Measurements from ENCODE around the gene PTPRK.
"Not testable (repeated sequence)": the region's sequence is repeated elsewhere in the genome, so short reads cannot be mapped to it uniquely, and the experiment has no call there.

Gene PTPRK

GRCh38 chr6:127939442-127940066 lies 580.8 kb downstream of the PTPRK start:
- no peak for DNase-seq

GRCh38 chr6:127938701-127939100 lies 581.7 kb downstream of the PTPRK start:
- no peak for DNase-seq

GRCh38 chr6:127937747-127938146 lies 582.7 kb downstream of the PTPRK start:
- no peak for DNase-seq

- DNase-seq = no peak
Measured at GRCh38 chr6:127937102-127937501, 583.3 kb downstream of the PTPRK start.

- no peak for DNase-seq
Measured at GRCh38 chr6:127934956-127935355, 585.4 kb downstream of the PTPRK start.

- no peak for DNase-seq
Measured at GRCh38 chr6:127933852-127934840, 586.3 kb downstream of the PTPRK start.

- no peak for DNase-seq
Measured at GRCh38 chr6:127933137-127933536, 587.3 kb downstream of the PTPRK start.

GRCh38 chr6:127932708-127933107 lies 587.7 kb downstream of the PTPRK start:
- DNase-seq = no peak

- not testable (repeated sequence) for DNase-seq
Measured at GRCh38 chr6:127926441-127926840, 594.0 kb downstream of the PTPRK start.

GRCh38 chr6:127924440-127924839 lies 596.0 kb downstream of the PTPRK start:
- DNase-seq = no peak

GRCh38 chr6:127924031-127924430 lies 596.4 kb downstream of the PTPRK start:
- DNase-seq = no peak

GRCh38 chr6:127923135-127923534 lies 597.3 kb downstream of the PTPRK start:
- DNase-seq = no peak

- DNase-seq = no peak
Measured at GRCh38 chr6:127921982-127922381, 598.4 kb downstream of the PTPRK start.

- DNase-seq = no peak
Measured at GRCh38 chr6:127920804-127921203, 599.6 kb downstream of the PTPRK start.
